HUES6 (cell line): ENCODE results near the gene FRMD4B.

ENCODE experiments used
- H3K27ac ChIP-seq: 2 replicates; pipeline ENCODE4 v1.7.0; 2013; ENCODE audit warnings: low read depth, mild to moderate bottlenecking, low read length, inconsistent platforms
- H3K27me3 ChIP-seq: 2 replicates; pipeline ENCODE4 v1.6.1; 2013; ENCODE audit warnings: low read length; ENCODE audit not compliant: control insufficient read depth, insufficient read depth
- H3K36me3 ChIP-seq: 2 replicates; pipeline ENCODE4 v1.6.1; 2013; ENCODE audit warnings: low read length; ENCODE audit not compliant: control insufficient read depth, insufficient read depth
- H3K4me1 ChIP-seq: 2 replicates; pipeline ENCODE4 v1.6.1; 2013; ENCODE audit warnings: low read length; ENCODE audit not compliant: control insufficient read depth, insufficient read depth
- H3K4me3 ChIP-seq: 2 replicates; pipeline ENCODE4 v1.5.1; 2013; ENCODE audit warnings: low read depth, low read length
- H3K9ac ChIP-seq: one replicate; pipeline ENCODE4 v1.6.1; 2013; ENCODE audit warnings: mild to moderate bottlenecking, low read length
- H3K9me3 ChIP-seq: 2 replicates; pipeline ENCODE4 v1.6.1; 2013; ENCODE audit warnings: low read depth, low read length; ENCODE audit not compliant: control insufficient read depth, insufficient read depth

Gene FRMD4B

DNA sequence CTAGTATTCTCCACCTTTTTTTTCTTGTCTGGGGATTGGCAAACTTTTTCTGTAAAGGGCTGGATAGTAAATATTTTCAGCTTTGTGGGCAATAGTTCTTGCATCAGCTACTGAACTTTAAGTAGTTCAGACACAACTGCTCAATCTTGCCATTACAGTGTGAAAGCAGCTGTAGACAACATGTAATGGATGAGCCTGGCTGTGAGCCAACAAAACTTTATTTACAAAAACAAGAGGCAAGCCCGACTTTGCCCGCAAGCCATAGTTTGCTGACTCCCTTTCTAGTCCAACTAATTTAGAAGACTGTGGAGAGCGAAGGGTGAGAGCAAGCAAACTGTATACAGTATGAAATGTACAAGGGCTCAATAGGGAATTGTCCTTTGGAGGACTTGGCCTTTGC, 6.2 kb downstream of the FRMD4B start:
- Histone ChIP-seq H3K27ac (no peak overlapping the region), H3K36me3 (no peaks in the 10 kb centered on the region), H3K4me1 (no peaks in the 10 kb centered on the region), H3K4me3 (no peak overlapping the region), H3K9me3 (no peaks in the 10 kb centered on the region), H3K9ac (no peak overlapping the region), H3K27me3 (peaks cover 8% of the 10 kb centered on the region)

DNA sequence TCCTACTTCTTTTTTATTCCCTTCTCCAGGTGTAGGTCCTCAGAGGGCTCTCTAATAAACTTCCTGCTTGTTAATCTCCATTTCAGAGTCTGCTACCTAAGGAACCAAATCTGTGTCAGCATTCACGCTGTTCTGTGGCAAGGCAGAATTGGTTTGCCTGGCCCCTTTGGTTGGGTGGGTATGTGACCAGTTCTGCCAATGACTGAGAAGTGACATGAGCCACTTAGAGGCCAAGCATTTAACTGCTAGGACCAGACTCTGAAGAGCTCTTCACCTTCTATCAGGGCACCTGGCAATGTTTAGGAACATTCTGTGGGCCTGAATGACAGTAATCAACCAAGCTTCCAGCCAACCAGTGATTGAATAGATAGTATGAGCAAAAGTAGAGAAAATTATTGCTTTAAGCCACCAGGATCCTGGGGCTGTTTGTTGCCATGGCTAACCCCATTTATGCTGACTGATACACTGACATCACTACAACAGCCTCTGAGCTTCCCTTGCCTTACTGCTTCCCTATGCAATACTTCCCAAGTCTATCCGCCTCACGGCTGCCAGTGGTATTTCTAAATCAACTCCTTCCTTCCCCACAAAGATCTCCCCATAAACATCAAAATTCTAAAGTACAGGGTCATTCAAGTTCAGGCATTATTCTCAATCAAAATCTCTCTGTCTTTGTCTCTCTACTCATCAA, 7.6 kb downstream of the FRMD4B start:
- Histone ChIP-seq H3K27me3 (no peaks in the 10 kb centered on the region), H3K9me3 (no peaks in the 10 kb centered on the region), H3K9ac (no peak overlapping the region), H3K4me3 (no peak overlapping the region), H3K27ac (no peak overlapping the region), H3K36me3 (no peaks in the 10 kb centered on the region), H3K4me1 (no peaks in the 10 kb centered on the region)

DNA sequence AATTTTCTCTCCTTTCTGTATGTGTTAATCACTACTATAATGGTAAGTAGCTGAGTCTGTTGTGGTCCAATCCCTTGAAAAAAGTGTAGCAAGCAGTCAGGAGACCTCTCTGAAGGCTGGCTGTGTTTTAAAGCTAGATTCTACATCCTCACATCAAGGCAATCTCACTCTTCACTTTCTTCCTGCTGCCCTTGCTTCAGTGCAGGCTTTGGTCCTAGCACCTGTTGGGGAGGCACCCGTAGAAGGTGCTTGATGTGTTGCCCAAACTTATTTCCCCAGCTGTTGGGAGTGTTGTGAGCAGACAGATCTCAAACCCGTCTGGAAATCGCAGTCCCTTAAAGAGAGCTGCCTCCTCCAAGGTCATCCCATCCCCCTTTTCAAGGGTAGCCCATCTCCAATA, 8.6 kb downstream of the FRMD4B start:
- no peak overlapping the region for H3K4me3 ChIP-seq
- H3K27ac ChIP-seq: no peak overlapping the region
- no peaks in the 10 kb centered on the region for H3K27me3 ChIP-seq
- no peaks in the 10 kb centered on the region for H3K4me1 ChIP-seq
- no peaks in the 10 kb centered on the region for H3K36me3 ChIP-seq
- H3K9me3 ChIP-seq: no peaks in the 10 kb centered on the region
- no peak overlapping the region for H3K9ac ChIP-seq

GRCh38 chr3:69376731-69377130, 9.2 kb downstream of the FRMD4B start:
- no peaks in the 10 kb centered on the region for H3K9me3 ChIP-seq
- no peaks in the 10 kb centered on the region for H3K27me3 ChIP-seq
- no peak overlapping the region for H3K27ac ChIP-seq
- no peaks in the 10 kb centered on the region for H3K36me3 ChIP-seq
- no peak overlapping the region for H3K9ac ChIP-seq
- H3K4me1 ChIP-seq: no peaks in the 10 kb centered on the region
- H3K4me3 ChIP-seq: no peak overlapping the region

DNA sequence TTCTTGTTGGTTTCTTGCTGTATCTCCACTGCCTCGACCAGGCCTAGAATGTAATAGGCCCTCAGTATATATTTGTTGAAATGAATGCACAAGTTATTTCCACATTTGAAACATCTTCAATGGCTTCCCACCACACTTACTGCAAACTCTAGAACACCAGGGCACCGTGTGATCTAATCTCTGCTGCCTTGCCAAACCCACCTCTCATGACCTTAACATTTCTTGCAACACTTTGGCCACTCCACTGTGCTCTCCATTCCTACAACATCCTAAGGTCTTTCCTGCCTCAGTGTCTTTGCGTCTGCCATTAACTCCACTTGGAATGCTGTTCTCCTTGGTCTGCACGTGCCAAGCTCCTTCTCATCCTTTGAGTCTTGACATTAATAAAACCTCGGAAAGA, 14.1 kb downstream of the FRMD4B start:
- Histone ChIP-seq H3K27ac (no peak overlapping the region), H3K4me3 (no peak overlapping the region), H3K36me3 (no peaks in the 10 kb centered on the region), H3K27me3 (no peaks in the 10 kb centered on the region), H3K4me1 (no peaks in the 10 kb centered on the region), H3K9ac (no peak overlapping the region), H3K9me3 (no peaks in the 10 kb centered on the region)

DNA sequence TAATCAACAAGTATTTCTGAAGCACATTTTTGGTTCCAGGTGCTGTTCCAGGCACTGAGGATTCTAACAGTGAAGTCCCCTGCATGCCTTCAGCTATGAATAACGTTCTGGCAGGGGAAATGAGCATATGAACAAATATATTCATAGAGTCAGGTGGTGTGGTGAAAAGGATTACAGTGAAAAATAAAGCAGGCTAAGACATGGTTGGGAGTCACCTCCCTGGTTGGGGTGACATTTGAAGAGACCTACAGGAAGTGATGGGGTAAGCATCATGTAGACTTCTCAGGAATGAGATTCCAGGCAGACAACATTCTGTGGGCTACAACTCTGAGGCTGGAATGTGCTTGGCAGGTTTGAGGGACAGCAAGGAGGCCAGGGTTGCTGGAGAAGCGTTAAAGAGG, 15.0 kb downstream of the FRMD4B start:
- no peak overlapping the region for H3K27ac ChIP-seq
- H3K4me1 ChIP-seq: no peaks in the 10 kb centered on the region
- no peaks in the 10 kb centered on the region for H3K36me3 ChIP-seq
- H3K9me3 ChIP-seq: no peaks in the 10 kb centered on the region
- no peak overlapping the region for H3K9ac ChIP-seq
- H3K27me3 ChIP-seq: no peaks in the 10 kb centered on the region
- no peak overlapping the region for H3K4me3 ChIP-seq

GRCh38 chr3:69370156-69370883, 15.6 kb downstream of the FRMD4B start:
- no peaks in the 10 kb centered on the region for H3K4me1 ChIP-seq
- H3K4me3 ChIP-seq: no peak overlapping the region
- no peaks in the 10 kb centered on the region for H3K27me3 ChIP-seq
- no peak overlapping the region for H3K9ac ChIP-seq
- H3K27ac ChIP-seq: no peak overlapping the region
- H3K36me3 ChIP-seq: no peaks in the 10 kb centered on the region
- H3K9me3 ChIP-seq: no peaks in the 10 kb centered on the region

DNA sequence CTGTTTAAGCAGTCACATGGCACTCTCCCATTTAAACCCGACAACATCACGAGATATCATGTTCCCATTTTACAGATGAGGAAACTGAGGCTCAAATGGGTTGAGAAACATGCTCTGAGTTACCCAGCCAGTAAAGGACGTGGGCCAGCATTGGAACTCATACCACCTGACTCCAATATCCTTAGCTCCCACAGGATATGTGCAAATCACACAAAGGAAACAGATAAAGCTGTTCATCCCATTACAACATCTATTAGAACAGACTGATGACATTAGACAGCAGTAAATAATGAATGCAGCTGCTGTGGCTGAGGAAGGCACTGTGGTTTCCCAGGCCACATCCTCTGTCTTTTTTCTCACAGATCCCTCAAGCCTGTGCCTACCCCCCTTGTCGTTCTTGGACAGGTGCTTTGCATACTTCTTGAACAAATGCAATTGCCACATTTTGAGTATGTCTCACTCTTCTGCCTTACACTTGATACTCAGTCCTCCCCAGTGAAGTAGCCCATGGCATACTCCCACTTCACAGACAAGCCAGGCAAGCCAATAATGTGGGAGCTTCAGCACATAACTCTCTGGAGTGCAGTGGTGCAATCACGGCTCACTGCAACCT, 17.7 kb downstream of the FRMD4B start:
- Histone ChIP-seq H3K27me3 (no peaks in the 10 kb centered on the region), H3K4me1 (no peaks in the 10 kb centered on the region), H3K9ac (no peak overlapping the region), H3K36me3 (no peaks in the 10 kb centered on the region), H3K9me3 (no peaks in the 10 kb centered on the region), H3K27ac (no peak overlapping the region), H3K4me3 (no peak overlapping the region)

DNA sequence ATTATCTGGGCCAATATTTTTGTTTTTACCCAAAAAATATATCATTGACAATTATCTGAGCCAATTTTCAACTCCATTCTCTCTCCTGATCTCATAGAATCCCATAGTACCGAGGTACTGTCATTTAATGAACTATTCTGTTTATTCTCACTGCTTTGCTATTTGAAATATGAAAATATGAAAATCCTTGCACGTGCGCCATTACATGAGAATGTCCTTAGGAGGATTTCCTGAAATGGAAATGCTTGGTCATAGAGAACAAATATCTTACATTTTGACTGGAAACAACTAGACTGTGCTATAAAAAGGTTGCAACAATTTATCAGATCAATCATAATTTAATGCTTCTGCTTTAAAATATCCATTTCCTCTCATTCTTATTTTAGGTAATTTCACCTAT, 18.3 kb downstream of the FRMD4B start:
- Histone ChIP-seq H3K4me3 (no peak overlapping the region), H3K27me3 (no peaks in the 10 kb centered on the region), H3K9ac (no peak overlapping the region), H3K36me3 (no peaks in the 10 kb centered on the region), H3K9me3 (no peaks in the 10 kb centered on the region), H3K4me1 (no peaks in the 10 kb centered on the region), H3K27ac (no peak overlapping the region)

GRCh38 chr3:69364354-69364753, 21.5 kb downstream of the FRMD4B start:
- no peak overlapping the region for H3K9ac ChIP-seq
- no peaks in the 10 kb centered on the region for H3K27me3 ChIP-seq
- no peak overlapping the region for H3K27ac ChIP-seq
- no peaks in the 10 kb centered on the region for H3K9me3 ChIP-seq
- no peaks in the 10 kb centered on the region for H3K4me1 ChIP-seq
- H3K36me3 ChIP-seq: no peaks in the 10 kb centered on the region
- H3K4me3 ChIP-seq: no peak overlapping the region

DNA sequence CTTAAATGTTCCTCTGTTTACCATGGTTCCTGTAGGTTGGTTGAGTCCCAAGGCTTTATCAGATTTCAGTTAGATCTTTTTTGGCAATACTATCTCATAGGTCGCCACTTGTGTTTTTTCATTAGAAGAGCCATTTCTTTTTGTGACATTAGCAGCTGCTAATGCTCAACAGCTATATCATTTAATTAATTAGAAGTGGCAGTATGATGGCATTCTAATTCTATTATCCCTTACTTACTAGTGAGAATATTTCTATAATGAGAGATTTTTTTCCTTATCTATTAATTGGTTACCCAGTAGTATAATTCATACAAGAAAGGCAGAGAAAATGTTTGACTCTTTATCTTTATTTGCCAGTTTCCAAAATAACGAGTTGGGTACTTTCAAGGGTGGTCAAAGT, 25.2 kb downstream of the FRMD4B start:
- no peaks in the 10 kb centered on the region for H3K4me1 ChIP-seq
- H3K9me3 ChIP-seq: peaks cover 3% of the 10 kb centered on the region; the same call in 1 of the 2 replicates
- H3K36me3 ChIP-seq: no peaks in the 10 kb centered on the region
- H3K4me3 ChIP-seq: no peak overlapping the region
- no peak overlapping the region for H3K27ac ChIP-seq
- H3K27me3 ChIP-seq: no peaks in the 10 kb centered on the region
- no peak overlapping the region for H3K9ac ChIP-seq
